HepG2 (cell line): Measurements from ENCODE around the gene SOS2.

Experiments
- ATF4 ChIP-seq, 2 experiments: fragments of 450-650 bp in 1 of 2; sonication (generic) in 1 of 2; formaldehyde crosslinking; IDR thresholded peaks; 2 replicates each; pipeline versions ENCODE4 v1.5.0 to v1.8.0; 2020 to 2022; ENCODE audit warnings: mild to moderate bottlenecking in 1 of 2, missing genetic modification reagents in 1 of 2
- BCL6 ChIP-seq: IDR thresholded peaks from 2 replicates; pipeline ENCODE4 v1.6.1; 2016; ENCODE audit warnings: missing genetic modification reagents, missing compliant biosample characterization
- CHD2 ChIP-seq: IDR thresholded peaks from 2 replicates; pipeline ENCODE4 v1.6.1; 2011; ENCODE audit warnings: low read depth, low read length, improper control_type of control experiment
- CTCF ChIP-seq: sonication (generic); formaldehyde crosslinking; IDR thresholded peaks from 2 replicates; pipeline ENCODE4 v1.5.0; 2020; ENCODE audit warnings: mild to moderate bottlenecking, missing genetic modification reagents, moderate library complexity
- EP300 ChIP-seq, 3 experiments: sonication (generic) in 1 of 3; formaldehyde crosslinking in 1 of 3; IDR thresholded peaks; 2 replicates each; pipeline versions ENCODE4 v1.5.1 to v1.6.1; 2011 to 2020; ENCODE audit warnings: low read depth in 2 of 3, low read length in 2 of 3, borderline replicate concordance in 1 of 3, improper control_type of control experiment in 1 of 3, mild to moderate bottlenecking in 1 of 3, missing genetic modification reagents in 1 of 3, moderate library complexity in 1 of 3
- FIP1L1 ChIP-seq: fragments of 200-400 bp; formaldehyde crosslinking; IDR thresholded peaks from 2 replicates; pipeline ENCODE4 v1.6.1; 2018; ENCODE audit warnings: low read depth, mild to moderate bottlenecking, low read length, moderate library complexity, borderline replicate concordance; ENCODE audit not compliant: insufficient read depth
- JUND ChIP-seq: sonication (generic); formaldehyde crosslinking; IDR thresholded peaks from 2 replicates; pipeline ENCODE4 v1.8.0; 2022; ENCODE audit warnings: mild to moderate bottlenecking, missing genetic modification reagents
- SALL1 ChIP-seq: sonication (generic); formaldehyde crosslinking; IDR thresholded peaks from 2 replicates; pipeline ENCODE4 v1.8.0; 2022; ENCODE audit warnings: mild to moderate bottlenecking, missing genetic modification reagents
- YY1 ChIP-seq: IDR thresholded peaks from 2 replicates; pipeline ENCODE4 v1.6.1; 2011; ENCODE audit warnings: low read length, low read depth, moderate library complexity, mild to moderate bottlenecking; ENCODE audit not compliant: insufficient read depth, insufficient replicate concordance
- ZBTB1 ChIP-seq: sonication (generic); formaldehyde crosslinking; IDR thresholded peaks from 2 replicates; pipeline ENCODE4 v1.4.0; 2020; ENCODE audit warnings: missing genetic modification reagents, borderline replicate concordance
- ZBTB3 ChIP-seq: sonication (generic); formaldehyde crosslinking; IDR thresholded peaks from 2 replicates; pipeline ENCODE4 v1.4.0; 2020; ENCODE audit warnings: low read depth, mild to moderate bottlenecking, moderate library complexity, missing genetic modification reagents, borderline replicate concordance
- ZKSCAN1 ChIP-seq: fragments of 150-350 bp; IDR thresholded peaks from 2 replicates; pipeline ENCODE4 v1.6.1; 2014; ENCODE audit warnings: low read length
- ZNF264 ChIP-seq: sonication (generic); formaldehyde crosslinking; IDR thresholded peaks from 2 replicates; pipeline ENCODE4 v1.4.0; 2020; ENCODE audit warnings: missing genetic modification reagents
- TF ChIP-seq, protein P1 (sequence below): sonication (generic); formaldehyde crosslinking; IDR thresholded peaks from 2 replicates; pipeline ENCODE4 v1.8.1; 2023; ENCODE audit warnings: missing genetic modification reagents, inconsistent platforms, borderline replicate concordance

GRCh38 chr14:50232276-50232642 is 881 bp upstream of the SOS2 start:
- TF ChIP-seq JUND (CRISPR knock-in tag) (no peak), ZBTB1 (CRISPR knock-in tag) (no peak), YY1 (no peak), CHD2 (no peak), FIP1L1 (no peak), BCL6 (CRISPR knock-in tag) (no peak), CTCF (CRISPR knock-in tag) (no peak), EP300 (IDR thresholded peaks at IDR 0.05; ENCODE audit: low read depth in 2 of 2, low read length in 2 of 2) (no peak), EP300 (CRISPR knock-in tag; IDR thresholded peaks at IDR 0.05; ENCODE audit: borderline replicate concordance) (no peak), ATF4 (CRISPR knock-in tag; IDR thresholded peaks at IDR 0.05) (no peak), ZBTB3 (CRISPR knock-in tag) (no peak), ZKSCAN1 (no peak), SALL1 (no peak), ZNF264 (CRISPR knock-in tag) (no peak)
- TF ChIP-seq, protein P1, sequence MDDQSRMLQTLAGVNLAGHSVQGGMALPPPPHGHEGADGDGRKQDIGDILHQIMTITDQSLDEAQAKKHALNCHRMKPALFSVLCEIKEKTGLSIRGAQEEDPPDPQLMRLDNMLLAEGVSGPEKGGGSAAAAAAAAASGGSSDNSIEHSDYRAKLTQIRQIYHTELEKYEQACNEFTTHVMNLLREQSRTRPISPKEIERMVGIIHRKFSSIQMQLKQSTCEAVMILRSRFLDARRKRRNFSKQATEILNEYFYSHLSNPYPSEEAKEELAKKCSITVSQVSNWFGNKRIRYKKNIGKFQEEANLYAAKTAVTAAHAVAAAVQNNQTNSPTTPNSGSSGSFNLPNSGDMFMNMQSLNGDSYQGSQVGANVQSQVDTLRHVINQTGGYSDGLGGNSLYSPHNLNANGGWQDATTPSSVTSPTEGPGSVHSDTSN, result no peak
